Activated CD8-positive, alpha-beta memory T cell treated with anti-CD3 and anti-CD28 coated beads, Interleukin-2, amount 50 U/mL, for 48 hours (primary cell): ENCODE data around the gene LDLRAD3.

Experiments used
- DNase-seq: peaks from one replicate; pipeline ENCODE4 v3.0.0-alpha.2; 2020

The LDLRAD3 gene

DNA sequence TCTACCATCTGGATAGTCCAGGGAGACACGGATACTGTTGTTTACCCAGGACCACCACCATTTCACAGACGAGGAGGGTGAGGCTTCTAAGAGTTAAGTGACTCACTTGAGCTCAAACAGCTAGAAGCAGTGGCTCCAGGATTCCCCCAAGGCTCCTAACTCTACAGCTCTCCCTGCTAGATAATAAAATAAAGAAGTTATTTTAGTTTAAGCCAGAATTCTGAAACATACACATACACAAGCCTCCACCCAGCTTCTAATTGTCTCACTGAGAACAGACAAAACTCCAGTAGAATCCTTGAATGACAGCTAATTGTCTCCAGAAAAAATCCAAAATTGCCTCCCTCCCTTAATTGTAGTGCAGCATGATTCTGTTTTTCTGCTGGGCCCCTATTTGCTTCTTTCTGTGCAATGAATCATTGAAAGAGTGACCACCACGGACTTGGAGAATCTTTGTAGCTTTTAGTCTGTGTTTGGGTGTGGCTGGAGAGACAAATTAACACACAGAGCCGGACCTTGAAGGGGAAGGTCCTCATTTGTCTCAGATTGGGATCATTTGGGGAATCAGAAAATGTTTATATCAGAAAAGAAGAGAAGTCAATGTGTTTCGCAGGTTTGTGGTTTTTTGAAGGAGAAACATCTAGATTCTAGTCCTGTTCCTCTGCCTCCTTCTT is 280.5 kb downstream of the LDLRAD3 start:
- DNase-seq, result no peak

DNA sequence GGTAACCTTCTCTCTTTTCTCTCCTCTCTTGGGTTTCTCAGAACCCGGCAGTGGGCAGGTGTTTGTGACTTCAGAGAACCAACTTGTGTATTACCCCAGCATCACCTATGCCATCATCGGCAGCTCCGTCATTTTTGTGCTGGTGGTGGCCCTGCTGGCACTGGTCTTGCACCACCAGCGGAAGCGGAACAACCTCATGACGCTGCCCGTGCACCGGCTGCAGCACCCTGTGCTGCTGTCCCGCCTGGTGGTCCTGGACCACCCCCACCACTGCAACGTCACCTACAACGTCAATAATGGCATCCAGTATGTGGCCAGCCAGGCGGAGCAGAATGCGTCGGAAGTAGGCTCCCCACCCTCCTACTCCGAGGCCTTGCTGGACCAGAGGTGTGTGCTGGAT is 283.2 kb downstream of the LDLRAD3 start:
- no peak for DNase-seq

DNA sequence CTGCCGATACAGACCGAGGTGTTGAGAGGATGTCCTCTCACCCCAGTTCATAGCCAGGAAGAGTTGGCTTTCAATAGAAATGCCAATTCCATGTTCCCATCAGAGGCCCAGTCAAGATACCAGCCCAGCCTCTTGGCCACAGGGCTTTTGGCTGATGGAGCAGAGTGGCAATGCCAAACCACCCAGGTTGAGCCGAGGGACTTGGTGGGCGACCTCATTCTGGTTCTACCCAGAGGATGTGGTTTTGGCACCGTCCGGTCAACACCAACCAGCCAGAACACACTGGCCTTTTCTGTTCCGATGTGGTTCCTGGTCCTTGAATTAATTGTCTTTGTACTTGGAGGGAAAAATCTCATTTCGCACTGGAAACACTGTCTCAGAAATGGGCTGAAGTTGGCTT is 284.8 kb downstream of the LDLRAD3 start:
- DNase-seq, result no peak

DNA sequence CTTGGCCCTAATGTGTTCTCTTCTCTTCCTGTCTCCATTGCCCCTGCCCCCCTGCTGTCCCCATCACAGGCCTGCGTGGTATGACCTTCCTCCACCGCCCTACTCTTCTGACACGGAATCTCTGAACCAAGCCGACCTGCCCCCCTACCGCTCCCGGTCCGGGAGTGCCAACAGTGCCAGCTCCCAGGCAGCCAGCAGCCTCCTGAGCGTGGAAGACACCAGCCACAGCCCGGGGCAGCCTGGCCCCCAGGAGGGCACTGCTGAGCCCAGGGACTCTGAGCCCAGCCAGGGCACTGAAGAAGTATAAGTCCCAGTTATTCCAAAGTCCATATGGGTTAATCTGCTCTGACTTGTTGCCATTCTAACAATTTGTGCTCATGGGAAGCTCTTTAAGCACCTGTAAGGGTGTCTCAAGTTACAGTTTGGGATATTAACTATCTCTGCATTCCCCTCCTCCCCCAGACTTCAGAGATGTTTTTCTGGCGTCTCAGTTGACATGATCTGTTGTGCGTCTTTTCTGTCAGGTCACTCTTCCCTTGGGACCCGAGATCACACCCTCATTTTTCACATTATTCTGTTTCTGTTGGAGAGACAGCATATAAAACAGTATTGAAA is 285.3 kb downstream of the LDLRAD3 start:
- no peak for DNase-seq

DNA sequence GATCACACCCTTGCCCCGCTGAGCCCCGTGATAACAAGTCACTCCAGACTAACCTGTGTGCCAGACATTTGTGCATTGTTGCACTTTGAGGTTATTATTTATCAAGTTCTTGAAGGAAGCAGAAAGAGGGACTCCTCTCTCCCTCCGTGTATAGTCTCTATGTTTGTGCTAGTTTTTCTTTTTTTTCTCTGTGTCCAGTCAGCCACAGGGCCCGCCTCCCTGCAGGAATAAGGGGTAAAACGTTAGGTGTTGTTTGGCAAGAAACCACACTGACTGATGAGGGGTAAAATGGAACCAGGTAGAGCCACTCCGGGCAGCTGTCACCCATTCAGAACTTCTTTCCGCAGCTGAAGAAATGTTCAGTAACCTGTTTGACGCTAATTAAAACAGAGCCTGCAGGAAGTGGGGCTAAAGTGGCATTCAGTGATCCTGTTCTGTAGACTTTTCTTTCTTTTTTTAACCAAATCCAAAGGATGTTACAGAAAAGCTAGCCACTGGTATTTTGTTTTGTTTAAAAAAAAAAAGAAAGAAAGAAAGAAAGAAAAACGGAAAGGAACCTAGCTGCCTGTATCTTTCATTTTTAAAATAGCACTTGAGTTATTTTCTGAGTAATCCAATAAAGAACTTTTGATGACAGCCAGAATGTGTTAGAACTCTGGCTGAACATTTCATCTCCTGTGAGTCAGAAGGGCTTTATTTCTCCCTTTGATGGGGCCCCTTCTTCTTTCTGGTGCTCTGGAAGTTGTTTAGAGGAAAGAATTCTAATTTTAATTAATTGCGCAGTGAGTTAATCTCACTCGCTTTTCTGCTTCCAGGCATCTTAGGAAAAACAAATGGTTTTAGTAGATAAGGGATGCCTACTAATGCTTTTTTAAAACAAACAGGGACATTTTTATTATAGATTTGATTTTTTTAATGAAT is 287.2 kb downstream of the LDLRAD3 start:
- DNase-seq, result no peak

DNA sequence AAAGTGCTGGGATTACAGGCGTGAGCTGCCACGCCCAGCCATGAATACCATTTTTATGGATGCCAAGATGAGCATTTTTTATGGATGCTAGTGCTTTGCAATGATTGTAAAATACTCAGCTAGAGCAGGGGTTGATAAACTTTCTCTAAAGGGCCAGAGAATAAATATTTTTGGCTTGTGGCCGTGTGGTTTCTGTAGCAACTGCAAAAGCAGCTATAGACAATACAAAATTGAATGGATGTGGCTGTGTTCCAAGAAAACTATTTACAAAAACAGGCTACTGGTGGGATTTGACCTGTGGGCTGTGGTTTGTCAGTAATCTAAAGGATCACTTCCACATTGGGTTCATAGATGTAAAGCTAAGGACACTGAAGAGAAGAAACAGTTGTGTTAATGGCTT is 289.3 kb downstream of the LDLRAD3 start:
- no peak for DNase-seq

DNA sequence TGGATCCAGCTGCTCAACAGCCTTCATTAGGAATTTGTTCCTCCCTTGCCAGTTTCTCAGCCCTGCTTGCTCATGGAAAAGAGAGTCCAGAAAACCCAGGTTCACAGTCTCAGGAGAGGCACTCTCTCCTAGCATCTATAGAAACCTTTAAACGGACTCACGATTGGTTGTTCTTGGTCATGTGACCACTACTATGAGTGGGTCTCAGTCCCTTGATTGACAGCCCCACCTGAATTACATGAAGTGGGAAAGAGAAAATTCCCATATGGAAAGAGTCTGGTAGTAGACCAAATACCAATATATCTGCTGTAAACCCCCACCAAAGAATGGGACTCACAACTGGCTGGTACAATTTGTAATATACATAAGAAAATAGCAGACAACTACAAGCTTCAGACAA is 291.0 kb downstream of the LDLRAD3 start:
- DNase-seq, result no peak

DNA sequence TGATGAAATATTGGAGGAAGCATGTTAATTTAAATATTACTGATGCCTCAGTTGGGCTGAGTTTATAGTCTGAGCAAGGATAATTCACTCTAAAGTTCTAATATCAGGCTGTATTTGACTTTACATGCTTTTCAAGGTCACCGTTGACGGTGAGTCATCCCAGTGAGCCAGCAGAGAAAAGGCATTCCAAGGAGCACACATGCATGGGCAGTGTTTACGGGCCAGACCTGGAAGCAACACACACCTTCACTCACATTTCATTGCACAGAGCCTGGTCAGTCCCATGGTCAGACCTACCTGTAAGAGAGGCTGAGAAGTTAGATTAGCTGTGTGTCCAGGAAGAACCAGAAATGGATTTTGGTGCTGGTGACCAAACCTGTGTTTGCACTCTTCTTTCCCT is 291.9 kb downstream of the LDLRAD3 start:
- no peak for DNase-seq

DNA sequence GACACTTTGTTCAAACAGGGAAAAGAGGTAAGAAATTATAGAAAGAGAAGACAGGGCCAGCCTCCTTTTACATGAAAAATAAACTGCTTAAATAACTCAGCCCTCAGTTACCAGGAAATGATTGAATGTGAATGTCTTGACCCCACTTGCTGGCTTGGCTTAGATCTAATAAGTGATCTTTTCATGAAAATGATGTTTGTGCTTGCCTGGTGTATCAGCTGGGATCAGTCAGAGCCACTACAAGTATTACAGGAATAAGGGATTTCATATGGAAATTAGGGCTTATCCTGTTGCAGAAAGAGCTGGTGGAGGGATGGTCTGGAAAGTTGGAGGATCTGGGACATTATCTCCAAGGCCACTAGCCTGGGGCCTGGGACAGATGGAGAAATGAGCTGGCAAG is 293.5 kb downstream of the LDLRAD3 start:
- no peak for DNase-seq

DNA sequence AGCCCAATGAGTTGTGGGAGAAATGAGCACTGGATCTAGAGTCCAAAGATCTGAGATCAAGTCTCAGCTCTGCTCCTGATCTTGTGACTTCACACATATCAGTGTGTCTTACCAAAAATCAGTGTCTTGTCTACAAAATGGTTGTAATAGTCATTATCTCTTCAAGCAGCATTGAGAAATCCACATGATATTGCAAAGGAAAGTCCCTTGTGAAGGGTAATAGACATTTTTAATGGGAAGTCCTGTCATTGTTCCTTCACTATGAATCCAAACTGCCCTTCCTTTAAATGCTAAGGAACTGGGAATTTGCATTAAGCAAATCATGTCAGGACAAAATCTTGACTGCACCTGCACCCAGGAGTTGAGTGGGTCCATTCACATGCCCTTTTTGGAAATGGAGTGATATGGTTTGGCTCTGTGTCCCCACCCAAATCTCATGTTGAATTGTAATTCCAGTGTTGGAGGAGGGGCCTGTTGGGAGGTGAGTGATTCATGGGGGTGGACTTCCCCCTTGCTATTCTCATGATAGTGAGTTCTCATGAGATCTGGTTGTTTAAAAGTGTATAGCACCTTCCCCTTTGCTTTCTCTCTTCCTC is 294.3 kb downstream of the LDLRAD3 start:
- no peak for DNase-seq

DNA sequence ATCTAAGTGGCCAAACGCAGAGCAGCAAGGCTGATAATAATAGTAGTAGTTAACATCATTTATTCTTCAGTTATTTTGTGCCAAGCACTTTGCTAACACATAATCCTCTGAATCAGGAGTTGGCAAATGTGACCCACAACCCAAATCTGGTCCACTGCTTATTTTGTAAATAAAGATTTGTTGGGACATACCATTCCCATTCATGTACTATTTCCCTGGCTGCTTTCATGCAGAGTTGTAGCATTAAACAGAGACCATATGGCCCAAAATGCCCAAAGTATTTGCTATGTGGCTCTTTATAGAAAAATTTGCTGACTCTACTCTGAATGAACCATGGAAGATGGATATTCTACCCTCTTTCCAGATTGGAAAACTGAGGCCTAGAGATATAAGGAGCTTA is 295.0 kb downstream of the LDLRAD3 start:
- DNase-seq, result no peak

DNA sequence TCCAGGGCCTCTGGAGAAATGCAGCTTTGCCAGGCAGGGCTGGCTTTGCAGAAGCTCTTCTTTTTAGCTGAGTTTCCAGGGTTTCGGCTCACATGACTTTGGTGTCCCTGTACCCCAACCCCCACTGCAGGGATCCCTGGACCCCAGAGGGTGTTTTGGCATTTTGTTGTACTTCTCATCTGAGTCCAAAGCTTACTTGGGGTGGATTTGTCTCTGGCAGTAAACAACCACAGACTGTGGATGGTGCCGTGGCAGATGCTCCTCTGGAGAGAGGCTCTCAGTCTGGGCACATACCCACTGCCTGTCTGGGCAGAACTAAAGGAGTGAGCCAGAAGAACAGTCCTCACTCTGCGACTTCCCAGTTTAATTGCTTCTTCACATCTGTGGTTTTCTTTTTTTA is 295.8 kb downstream of the LDLRAD3 start:
- no peak for DNase-seq

DNA sequence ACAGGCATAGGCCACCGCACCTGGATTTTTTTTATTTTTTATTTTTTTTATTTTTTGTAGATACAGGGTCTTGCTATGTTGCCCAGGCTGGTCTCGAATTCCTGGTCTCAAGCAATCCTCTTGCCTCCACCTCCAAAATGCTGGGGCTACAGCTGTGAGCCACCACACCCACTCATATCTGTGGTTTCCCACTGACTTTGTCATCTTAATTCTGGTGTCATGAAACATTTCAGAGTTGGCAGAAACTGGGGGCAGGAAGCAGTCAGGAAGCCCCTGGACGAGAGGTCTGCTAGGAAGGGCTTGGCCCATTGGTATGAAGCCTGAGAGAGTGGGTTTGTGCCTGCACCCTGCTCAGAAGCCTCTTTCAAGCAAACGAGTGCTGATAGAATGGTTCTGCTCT is 296.3 kb downstream of the LDLRAD3 start:
- no peak for DNase-seq

DNA sequence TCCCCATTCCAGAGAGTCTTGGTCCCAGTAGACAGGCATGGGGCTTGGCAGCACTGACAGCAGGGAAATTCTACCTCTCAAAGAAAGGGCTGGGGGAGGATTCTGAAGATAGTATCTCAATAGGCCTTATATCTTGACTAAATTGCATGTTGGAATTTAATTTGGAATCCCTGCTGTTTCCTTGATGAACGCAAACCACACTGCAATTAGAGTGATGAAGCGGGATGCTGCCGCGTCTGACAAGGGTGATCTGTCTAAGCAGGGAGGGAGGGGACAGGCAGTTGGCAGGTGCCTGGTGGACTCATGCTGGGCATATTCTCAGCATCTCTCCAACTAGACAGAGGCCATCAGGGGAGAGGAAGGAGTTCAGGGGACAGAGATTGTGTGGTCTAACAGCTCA is 296.9 kb downstream of the LDLRAD3 start:
- no peak for DNase-seq

DNA sequence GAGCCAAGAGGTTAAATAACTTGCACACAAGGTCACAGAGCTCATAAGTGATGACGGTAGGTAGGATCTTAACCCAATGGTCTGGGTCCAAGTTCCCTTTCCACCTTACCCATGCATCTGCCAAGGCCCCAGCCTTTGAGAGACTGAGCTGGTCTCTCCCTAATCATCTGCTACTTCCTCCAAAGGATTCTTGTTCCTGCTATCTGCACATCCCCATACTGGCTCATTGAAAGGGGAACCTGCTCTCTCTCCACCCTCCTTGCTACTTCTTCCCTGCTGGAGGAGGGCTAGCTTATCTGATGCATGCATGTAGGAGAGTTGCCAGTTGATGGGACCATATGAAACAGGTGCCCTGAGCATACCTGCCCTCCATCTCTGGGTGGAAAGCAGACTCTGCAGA is 297.6 kb downstream of the LDLRAD3 start:
- DNase-seq, result no peak

DNA sequence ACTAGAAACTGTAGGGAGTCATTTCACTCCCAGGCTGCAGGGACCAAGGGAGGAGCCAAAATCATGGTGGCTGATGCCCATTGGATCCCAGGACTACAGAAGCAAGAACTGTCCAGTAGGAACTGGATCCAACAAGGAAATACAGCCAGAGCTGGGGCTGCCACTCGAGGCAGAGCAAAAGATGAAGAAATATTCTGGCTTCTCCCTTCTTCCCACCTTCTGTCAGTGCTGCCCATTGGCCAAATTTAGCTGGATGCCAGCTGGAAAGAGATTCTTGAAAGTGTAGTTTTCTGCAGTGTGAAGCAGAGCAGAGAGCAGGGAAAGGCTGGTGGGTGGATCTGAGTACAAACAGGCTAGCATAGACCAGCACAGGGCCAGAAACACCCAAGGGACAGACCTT is 299.8 kb downstream of the LDLRAD3 start:
- no peak for DNase-seq

DNA sequence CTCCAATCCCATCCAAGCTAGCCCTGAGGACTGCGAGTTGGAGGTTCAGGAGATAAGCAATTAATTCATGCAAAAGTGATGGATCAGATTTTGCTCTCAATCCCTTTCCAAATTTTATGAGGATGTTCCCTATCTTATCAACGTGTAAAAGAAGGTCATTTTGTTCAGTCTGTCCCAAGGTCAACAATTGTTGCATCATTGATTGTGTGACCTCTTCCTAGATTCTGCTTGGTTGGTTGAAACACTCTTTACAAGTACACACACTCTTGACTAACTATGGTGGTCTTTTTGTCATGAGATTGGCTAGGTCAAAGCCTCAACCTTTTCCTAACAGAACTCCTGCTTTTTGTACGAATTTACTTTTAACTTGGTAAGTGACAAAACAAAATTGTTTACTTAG is 303.6 kb downstream of the LDLRAD3 start:
- no peak for DNase-seq

DNA sequence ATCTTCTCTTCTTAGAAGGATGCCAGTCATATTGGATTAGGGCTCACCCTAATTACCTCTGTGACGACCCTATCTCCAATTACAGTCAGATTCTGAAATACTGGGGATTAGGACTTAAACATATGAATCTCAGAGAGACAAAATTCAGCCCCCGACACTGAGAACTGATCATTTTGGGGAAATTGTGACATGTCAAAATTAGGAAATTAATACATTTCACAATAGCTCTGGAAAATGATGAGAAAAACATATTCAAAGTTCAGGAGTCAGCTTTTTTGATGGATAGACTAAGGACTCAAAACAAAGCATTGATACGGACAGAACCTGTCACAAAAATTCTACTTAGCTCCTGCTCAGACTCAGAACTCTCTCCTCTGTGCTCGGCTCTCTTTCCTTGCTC is 304.6 kb downstream of the LDLRAD3 start:
- no peak for DNase-seq

DNA sequence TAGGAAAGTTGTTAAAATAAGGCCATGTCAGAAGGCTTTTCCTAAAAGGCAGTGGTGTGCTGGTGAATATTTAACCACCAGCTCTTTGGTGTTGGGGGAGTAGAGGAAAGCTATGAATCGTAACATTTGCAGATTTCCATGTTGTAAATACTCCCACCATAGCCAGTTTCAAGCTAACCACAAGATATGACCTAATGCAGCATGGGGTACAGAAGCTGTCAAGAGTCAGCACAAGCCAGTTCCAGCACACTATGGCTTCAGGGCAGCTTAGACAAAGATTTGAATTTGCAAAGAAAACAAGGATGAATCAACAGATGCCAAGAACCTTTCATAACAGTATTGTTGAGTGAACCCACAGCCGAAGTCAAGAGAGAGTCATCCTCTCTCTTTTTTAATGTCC is 305.4 kb downstream of the LDLRAD3 start:
- no peak for DNase-seq

DNA sequence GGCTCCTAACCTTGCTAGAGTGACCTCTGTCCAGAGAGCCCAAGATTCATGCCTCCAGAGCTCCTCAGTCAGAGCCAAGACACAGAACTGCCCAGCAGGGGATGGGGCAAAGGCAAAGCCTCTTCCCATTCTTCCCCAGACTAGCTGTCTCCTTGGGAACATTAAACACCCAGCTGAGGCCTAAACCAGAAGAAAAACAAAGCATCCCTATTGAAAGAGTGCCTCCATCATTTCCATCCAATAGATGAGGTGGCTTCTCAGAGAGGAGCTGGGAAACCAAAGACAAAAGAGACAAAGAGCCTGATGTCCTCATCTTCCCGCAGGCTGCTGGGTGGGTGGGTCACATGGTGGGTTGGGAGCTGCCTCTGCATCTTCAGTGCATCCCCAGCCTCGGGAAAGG is 308.0 kb downstream of the LDLRAD3 start:
- no peak for DNase-seq

DNA sequence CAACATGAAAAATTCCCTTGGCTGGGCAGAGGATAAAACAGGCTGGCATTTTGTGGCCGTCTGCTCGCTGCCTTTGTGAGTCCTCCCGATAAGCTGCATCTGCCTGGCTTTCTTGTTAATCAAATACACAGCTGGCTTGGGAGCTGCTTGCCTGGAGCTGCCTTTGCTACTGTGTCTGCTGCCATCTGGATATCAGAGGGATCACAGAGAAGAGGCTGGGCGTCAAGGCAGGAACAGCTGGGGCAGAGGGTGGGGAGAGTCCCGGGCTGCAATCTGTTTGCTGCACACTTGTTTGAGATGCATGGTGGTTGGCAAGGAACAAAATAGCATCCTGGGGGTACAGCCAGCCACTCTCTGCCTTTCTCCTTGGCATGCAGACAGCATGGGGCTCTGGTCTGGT is 309.4 kb downstream of the LDLRAD3 start:
- DNase-seq, result no peak

DNA sequence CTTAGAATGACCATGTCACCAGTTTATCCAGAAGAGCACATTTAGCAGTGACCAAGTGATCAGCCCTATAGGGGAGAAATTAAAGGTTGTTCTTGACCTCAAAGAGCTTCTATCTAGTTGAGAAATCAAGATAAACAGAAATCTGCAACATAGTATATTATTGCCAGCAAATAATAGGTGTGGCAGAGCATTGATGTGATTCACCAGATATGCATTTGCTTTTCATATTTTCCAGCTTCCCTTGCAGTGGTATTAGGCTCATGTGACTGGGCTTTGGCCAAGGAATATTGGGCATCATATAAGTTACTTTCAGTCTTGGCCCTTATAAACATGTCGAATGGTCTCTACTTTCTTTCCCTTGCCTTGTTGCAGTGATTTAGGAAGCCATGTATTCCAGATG is 310.9 kb downstream of the LDLRAD3 start:
- no peak for DNase-seq

DNA sequence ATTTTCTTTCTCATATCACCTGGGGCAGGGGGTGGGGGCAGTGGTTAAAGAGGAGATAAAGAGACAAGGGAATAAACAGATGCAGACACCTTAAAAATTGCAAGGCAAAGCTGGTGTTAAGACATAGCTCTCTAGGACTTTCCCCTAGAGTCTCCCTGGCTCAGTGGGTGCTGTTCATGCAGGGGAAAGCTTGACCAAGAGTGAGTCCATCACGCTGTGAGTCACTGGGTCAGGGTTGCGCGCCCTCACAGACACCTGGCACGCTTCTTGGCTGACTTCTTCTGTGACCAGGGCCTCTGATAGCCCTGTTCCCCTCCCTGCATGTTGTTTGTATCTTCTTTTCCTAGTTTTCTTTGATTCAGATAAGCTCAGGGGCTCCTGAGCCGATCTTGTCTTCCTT is 313.5 kb downstream of the LDLRAD3 start:
- DNase-seq, result no peak
